Stimulated activated CD4-positive, alpha-beta T cell treated with anti-CD3 and anti-CD28 coated beads, TNF-alpha, amount 100 ng/mL, for 24 hours (primary cell): ENCODE measurements around the gene HS6ST3.

Source experiments
- DNase-seq, 3 experiments: peaks; one replicate each; pipeline ENCODE4 v3.0.0-alpha.2; 2020; ENCODE audit warnings: low read depth in 3 of 3

HS6ST3 gene

DNA sequence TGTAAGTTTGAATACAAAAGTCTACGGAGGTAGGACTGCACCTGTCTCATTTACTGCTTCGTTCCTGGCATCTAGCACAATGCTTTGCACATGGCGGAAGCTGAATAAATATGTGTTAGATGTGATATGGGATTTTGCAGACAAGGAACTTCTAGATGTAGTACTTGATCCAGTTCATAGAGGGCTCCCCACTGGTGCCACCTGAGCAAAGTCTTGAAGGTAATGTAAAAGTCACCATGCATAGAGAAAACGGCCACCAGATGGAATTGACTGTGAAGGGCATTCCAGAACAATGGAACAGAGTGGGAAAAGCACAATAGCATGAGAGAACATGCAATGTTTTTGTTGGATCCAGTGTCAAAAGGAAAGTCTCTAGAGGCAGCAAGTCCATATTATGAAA lies 209.3 kb downstream of the HS6ST3 start:
- no peak for DNase-seq

DNA sequence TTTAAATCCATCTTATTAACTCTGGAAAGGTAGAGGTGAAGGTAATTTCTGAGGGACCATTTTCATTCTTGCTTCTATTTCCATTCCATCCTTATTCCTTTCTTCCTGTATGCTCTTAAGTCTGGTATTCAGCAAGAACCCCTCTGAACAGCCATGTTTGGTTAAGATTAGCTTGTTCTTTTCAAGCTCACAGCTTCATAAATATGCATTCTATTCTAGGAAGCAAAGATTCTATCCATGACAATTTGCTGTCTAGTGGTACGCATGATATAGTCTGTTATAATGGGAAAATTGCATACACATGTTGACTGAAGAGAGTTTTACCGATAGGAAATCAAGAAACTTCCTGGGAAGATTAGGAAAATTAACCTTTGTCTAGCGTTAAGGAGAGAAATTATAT lies 218.7 kb downstream of the HS6ST3 start:
- no peak for DNase-seq

DNA sequence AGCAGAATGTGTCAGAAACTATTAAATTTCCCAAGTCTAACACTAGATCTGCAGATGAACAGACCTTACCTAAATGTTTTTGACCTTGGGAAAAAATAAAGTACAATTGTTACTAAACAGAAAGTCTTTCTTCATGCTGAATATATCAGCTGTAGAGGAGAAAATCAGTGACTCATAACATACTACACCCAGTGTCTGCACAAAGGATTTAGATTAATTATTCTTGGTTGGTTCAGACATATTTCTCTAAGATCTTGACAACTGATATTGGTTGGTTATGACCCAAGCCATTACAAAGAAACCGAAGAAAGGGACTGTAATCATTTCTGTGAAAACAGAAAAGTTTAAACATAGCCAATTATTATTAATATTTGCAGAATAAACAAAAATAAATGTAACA lies 225.1 kb downstream of the HS6ST3 start:
- no peak for DNase-seq

DNA sequence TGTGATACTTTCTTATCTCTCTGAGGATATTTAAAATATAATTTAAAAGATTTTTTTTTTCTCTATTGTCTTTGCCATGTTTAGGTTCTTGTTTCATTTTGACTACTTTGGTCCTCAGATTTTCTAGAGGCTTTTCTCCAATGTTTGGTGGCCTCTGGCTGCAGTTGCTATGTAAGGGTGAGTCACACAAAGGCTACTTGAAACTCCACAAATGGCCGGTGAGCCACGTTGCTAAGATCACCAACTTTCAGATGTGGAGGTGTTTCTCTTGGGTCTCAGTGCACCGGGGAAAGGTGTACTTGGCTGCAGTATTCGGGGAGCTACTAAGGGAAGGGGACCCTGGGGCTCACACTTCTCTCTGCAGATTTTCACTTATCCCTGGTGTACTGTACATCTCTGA lies 248.1 kb downstream of the HS6ST3 start:
- no peak for DNase-seq

DNA sequence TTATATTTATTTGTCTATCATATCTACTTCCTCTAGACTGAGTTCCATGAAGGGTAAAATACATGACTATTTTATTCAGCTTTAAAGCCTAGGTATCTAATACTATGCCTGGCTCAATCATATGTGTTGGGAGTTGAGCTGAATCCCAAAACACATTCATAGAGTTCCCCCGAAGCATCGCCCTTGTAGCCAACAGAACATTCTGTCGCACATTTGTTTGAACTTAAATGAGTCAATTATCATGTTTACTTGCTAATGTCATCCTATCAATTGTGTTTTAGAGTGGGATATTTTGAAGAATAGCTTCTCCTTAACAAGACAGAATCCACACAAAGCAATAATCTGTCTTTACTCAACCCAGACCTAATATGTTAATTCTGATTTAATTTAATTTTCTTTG lies 252.4 kb downstream of the HS6ST3 start:
- DNase-seq: no peak

DNA sequence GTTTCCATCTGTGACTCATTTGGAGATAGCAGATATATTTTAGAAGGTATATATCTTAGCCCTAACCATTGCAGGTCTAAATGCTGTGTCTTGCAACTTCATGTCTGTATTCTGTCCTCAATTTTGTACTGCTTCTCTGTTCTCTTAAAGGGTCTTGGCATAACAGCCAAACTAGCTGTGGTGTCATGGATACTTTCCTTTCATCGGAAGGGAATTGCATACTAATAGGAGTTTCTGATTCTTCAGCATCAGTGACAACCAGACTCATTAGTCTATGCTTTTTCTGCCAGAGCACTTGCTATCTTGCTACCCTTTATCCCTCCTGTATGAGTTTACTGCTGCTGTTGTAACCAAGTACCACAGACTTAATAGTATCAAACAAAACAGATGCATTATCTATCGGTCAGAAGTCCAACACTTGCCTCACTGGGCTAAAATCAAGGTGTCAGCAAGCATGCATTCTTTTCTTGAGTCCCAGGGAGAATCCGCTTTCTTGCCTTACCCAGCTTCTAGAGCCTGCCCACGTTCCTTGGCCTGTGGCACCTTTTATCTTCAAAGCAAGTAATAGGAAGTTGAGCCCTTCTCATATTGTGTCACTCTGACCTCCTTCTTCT lies 253.1 kb downstream of the HS6ST3 start:
- DNase-seq: no peak

DNA sequence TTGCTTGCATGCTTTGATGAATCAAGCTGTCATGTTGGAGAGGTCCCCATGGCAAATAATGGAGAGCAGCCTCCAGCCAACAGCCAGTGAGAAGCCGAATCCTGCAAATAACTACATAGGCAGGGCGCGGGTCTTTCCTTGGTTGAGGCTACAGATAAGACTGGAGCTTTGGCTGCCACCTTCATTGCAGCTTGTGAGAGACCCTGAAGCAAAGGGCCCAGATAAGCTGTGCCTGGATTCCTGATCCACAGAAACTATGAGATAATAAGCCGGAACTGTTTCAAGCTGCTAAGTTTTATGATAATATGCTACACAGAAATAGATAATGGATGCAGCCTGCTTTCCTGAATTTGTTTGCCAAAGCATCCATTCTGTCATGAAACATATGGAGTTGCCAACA lies 257.0 kb downstream of the HS6ST3 start:
- DNase-seq: no peak

DNA sequence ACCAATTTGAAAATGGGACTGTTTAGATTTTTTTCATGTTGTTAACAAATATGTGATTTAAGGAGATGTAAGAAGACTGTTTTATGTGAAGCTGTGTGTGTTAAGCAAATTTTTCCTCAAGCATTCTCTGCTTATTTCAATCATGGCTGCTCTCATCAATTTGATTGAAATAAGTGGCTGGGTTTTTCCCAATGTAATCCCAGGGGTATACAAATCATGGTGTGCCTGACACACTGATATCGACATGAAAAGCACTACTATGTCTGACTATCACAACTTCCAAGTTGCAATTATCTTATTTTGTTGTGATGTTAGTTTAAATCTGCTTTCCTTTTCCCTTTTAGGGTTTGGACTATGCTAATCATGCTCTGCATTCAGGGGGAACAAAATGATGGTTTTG lies 283.7 kb downstream of the HS6ST3 start:
- no peak for DNase-seq

DNA sequence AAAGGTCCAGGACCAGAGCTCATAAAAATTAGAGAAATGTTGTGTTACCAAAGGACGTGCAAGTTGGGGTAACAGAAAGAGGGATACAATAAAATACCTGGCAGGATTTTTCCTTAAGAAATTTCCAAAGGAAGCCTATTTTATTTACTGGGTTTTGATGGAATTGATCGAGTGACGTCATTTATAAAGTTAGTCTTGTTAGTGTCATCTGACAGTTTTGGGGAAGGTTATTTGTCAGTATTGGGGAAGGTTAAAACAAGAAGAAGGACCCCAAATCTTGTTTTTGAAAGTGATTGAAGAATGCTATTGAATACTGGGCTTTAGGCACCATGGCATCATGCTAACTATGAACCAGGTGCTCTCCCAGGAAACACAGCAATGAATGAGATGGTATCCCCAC lies 287.9 kb downstream of the HS6ST3 start:
- DNase-seq: no peak

DNA sequence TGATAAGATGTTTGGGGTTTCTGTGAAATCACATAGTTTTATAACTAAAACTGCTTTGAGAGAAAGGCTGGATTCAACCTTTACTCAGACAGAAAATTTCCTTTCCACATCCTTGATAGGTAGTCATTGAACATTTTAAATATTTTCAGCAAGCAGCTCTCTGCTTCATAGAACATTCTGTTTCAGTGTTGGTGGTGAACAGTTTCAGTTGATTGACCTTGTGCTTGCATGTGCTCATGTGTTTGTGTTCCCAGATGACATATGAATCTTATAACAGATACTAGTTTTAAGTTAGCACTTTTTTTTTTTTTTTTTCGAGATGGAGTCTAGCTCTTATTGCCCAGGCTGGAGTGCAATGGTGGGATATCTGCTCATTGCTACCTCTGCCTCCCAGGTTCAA lies 290.1 kb downstream of the HS6ST3 start:
- DNase-seq: no peak

DNA sequence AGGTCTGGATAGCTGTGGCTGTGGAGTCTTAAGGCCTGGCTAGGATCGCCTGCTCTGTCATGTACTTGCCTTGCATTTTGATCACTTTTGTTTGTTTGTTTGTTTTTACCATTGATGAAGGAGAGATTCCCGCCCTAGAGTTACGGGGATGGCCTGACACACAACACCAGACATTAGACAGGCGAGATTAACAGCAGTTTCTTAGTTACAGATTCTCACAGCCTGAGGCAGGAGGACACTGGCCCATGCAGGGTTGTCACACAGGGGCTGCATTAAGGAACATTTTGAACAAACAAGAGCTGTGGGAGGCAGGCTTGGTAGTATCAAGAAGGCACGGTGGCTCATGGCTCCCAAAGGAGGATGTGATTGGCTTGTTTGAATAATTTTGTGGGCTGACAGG lies 291.8 kb downstream of the HS6ST3 start:
- no peak for DNase-seq

DNA sequence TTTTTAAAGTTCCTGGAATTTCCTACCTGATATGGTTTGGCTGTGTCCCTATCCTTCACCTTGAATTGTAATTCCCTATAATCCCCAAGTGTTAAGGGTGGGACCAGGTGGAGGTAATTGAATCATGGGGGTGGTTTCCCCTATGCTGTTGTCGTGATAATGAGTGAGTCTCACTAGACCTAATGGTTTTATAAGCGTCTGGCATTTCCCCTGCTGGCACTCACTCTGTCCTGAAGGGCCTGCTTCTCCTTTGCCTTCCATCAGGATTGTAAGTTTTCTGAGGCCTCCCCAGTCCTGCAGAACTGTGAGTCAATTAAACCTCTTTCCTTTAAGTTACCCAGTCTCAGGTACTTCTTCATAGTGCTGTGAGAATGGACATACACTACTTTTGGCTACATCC lies 298.7 kb downstream of the HS6ST3 start:
- DNase-seq: no peak

DNA sequence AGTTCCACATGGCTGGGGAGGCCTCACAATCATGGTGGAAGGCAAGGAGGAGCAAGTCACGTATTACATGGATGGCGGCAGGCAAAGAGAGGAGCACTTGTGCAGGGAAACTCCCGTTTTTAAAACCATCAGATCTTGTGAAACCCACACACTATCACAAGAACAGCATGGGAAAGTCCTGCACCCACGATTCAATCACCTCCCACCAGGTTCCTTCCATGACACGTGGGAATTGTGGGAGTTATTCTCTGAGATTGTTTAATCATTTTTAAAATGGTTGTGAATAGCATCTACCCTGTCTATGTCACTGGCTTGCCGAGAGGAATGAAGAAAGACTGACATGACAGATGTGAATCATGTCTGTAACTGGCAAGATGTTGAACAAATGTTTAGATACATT lies 301.7 kb downstream of the HS6ST3 start:
- DNase-seq: no peak

DNA sequence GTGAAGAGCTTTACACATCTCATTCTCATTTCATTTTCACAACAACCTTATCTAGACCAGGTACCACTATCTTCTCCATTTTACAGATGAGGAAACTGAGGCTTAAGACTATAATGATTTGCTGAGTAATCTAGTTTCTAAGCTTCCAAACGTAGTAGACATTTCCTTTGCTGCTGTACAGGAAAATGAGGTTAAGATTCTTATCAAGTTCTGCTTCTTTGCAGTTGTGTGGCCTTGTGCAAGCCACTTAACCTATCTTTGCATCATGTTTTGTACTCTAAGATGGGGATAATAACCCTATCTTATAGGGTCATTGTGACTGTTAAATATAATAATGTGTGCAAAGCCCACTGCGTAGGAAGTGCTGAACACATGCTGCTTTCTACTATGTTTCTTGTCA lies 307.9 kb downstream of the HS6ST3 start:
- no peak for DNase-seq

DNA sequence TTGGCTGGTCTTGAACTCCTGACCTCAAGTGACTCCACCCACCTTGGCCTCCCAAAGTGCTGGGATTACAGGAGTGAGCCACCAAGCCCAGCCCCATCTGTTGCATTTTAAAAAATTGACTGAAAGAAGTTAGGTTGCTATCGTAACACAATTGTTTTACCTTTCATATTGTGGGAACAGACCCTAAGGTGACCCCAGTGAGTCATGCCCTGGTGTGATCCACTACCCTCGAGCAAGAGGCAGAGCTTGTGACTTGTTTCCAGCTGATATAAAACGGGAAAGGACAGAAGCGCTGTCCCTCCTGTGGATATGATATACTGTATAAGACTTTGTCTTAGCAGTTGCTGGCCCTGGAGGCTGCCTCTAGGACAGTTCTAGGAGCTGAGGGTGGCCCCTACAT lies 308.6 kb downstream of the HS6ST3 start:
- no peak for DNase-seq

DNA sequence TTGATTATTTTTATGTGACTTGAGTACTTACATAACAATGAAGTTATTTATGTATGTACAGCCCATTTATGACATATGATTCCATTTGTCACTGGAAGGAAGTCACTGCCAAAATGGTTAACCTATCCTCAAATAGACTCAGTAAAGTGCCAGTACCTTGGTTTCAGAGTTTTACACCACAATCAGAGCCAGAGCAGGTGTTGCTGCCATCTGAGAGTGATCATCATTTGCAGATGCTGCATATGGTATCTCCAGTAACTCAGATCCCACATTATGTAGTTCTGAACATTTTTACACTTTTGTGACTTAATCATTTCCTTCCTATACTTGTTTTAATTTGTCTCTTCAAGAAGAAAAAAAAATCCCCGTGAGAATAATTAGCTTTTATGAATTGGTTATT lies 313.3 kb downstream of the HS6ST3 start:
- DNase-seq: no peak

DNA sequence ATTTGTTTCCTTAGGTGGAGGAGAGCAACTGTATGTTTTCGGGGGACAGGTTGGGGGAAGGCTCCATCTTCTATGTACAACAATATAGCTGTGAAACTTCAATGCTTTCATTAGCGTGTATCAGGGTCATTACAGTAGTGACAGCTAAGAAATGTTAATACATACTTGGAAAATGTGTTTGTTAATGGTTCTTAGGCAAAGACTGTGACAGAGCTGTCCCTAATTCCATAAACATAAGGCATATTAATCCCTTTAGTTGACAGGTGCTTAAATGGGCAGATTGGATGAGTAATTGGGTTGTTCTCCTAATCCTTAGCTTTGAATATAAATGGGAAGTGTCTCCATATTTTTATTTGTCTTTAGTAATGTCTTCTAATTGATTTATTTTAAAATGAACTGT lies 313.7 kb downstream of the HS6ST3 start:
- no peak for DNase-seq

DNA sequence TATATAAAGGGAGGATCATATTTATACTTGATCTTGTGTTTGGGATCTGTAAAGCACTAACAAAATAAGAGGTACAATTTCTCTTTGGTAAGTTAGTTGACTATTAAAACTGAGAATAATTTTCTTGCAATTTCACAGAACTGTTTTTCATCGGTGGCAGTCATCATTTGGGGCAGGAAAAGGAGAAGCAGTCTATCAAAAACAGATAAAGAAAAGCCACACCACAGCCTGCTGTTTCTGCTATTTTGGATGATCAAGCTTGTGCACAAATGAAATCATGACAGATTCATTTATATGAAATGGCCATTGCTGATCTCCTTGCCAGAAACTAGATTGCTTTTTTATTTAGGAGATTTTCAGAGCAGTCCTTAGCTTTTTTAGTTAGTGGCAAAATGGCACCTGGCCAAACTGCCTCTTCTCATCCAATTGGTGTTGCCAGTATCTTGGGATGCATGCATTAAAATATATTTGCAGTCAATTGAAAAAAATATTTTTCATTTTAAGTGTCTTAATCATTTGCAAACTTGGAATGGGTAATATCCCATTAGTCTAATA lies 326.0 kb downstream of the HS6ST3 start:
- DNase-seq: no peak

DNA sequence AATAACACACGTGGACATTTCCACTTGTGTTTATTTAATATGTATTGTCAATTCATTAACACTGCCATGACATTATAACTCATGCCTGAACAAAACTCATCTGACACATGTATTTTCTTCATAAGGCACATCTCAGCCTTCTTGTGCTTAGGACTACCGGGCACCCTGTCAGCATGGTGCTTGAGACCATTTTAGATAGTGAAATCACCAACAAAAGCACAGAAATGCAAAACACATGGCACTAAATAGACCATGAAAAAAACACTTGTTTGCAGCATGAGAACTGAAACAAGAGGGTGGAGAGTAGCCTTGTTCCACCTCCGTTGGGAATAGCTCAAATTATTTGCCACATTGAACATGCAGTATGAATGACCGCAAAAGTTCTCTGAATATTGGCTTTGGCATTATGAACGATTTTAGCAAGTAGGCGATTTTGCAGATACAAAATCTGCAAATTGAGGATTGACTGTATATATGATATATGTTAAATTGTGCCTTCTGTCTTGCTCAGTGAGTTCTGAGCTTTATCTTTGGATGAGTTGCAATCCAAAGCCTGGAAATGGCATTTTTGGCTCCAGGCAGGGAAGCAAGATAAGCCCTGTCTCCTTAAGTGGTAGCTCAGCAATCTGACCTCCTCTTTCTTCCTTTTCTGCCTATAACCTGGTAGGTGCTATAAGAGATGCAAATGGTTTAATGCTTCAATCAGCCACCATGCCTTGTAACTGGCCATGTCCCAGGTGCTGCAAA lies 328.2 kb downstream of the HS6ST3 start:
- DNase-seq: no peak

DNA sequence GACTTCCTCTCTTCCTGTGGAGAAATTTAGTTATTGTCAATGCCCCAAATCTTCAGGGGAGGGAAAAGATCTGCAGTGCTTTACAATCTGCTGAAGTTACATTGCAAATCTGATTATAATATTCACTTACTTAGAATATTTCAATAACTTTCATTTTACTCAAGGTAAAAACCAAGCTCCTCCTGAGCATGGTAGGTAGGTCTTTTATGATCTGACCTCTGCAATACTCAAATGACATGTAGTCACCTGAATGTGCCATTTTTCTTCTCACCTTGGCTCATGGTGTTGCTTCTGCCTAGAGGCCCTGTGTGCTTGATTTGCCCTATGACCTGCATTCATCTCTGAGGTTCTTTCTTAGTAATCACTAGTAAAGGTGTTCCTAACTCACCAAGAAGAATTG lies 331.4 kb downstream of the HS6ST3 start:
- no peak for DNase-seq

DNA sequence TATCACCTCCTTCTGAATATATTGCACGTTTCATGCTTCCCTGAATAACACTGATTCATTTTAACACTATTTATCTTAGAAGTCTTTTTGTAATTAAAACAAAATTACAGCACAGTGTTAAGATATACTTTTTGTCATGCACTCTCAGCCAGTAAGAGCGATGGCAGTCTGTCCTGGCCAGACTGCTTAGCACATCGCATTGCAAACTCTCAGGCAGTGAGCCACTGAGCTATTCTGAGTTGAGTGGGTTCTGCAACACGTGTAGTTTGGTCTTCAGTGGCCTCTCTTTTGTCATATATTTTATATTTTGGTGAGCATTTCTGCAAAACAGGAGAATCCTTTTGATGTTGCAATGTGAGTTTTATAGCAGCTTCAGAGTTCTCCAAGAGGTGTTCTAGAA lies 332.1 kb downstream of the HS6ST3 start:
- no peak for DNase-seq

DNA sequence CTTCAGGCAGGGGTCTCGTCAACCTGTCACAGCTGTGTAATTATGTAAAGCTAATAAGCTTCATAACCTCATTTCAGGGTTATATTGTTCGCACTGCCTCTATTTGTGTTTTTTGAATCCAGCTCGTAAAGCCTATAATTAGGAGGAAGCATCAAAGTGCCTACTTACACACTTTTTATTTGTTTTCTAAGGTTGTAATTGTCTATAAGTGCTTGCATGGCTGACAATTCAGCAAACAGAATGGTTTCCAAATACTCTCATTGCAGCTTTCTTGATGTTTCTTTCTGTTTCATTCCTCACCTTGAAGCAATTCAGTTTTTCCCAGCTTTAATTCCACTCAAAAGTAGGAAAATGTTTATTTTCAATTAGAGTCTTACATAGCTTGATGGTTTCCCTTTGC lies 336.3 kb downstream of the HS6ST3 start:
- no peak for DNase-seq

DNA sequence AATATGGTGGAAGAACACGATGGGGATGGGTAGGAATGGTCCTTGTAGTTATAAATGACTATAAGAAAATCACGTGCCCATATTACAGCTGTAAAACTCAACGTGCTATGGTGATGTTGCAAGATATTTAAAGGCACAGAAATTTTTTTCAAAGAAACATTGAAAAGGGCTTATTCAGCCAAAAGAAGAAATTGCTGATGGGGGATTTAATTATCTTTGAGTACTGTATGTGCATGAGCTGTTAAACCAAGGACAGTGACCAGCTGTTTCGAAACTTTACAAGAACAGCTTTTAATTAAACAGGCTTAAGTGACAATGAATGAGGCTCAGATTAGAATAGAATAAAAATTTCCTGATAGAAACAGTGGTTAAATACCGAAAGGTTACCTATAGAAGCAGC lies 339.0 kb downstream of the HS6ST3 start:
- no peak for DNase-seq
